Stomach (tissue), 4 donors: ENCODE measurements around the gene MIXL1.

ENCODE experiments used
- POLR2A ChIP-seq, 4 donors: fragments of 450-650 bp; IDR thresholded peaks; one replicate each; pipeline ENCODE4 v1.6.1; 2016; ENCODE audit warnings: antibody characterized with exemption in 4 of 4, control low read depth in 2 of 4, mild to moderate bottlenecking in 1 of 4, moderate library complexity in 1 of 4
- POLR2AphosphoS5 ChIP-seq, 3 donors: sonication (generic); formaldehyde crosslinking; IDR thresholded peaks; one replicate each; pipeline ENCODE4 v1.6.1; 2016; ENCODE audit warnings: antibody characterized with exemption in 3 of 3
- TF ChIP-seq, protein P1 (sequence below), 7 experiments: fragments of 450-650 bp in 4 of 7; fragments of 200-600 bp in 3 of 7; sonication (generic) in 3 of 7; IDR thresholded peaks; one replicate each; pipeline ENCODE4 v1.5.1; 2016 to 2019; ENCODE audit warnings: antibody characterized with exemption in 7 of 7, control low read depth in 2 of 7, mild to moderate bottlenecking in 1 of 7

- TF ChIP-seq, protein P1, sequence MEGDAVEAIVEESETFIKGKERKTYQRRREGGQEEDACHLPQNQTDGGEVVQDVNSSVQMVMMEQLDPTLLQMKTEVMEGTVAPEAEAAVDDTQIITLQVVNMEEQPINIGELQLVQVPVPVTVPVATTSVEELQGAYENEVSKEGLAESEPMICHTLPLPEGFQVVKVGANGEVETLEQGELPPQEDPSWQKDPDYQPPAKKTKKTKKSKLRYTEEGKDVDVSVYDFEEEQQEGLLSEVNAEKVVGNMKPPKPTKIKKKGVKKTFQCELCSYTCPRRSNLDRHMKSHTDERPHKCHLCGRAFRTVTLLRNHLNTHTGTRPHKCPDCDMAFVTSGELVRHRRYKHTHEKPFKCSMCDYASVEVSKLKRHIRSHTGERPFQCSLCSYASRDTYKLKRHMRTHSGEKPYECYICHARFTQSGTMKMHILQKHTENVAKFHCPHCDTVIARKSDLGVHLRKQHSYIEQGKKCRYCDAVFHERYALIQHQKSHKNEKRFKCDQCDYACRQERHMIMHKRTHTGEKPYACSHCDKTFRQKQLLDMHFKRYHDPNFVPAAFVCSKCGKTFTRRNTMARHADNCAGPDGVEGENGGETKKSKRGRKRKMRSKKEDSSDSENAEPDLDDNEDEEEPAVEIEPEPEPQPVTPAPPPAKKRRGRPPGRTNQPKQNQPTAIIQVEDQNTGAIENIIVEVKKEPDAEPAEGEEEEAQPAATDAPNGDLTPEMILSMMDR (IDR thresholded peaks at IDR 0.05), result no peak
- no peak for TF ChIP-seq POLR2A (IDR thresholded peaks at IDR 0.05)
- TF ChIP-seq POLR2AphosphoS5 (IDR thresholded peaks at IDR 0.05), result no peak
These were observed 10.9 kb upstream of the MIXL1 start for GRCh38 chr1:226212545-226212944.
